ENCODE results near the gene MIB2. TPM values are rescaled to one million over a fixed set of nuclear protein-coding genes. Genes with fewer than 3 reads are reported as not detected.

Gene MIB2
- total and polyA plus RNA-seq, 2 donors (not counting 1 experiment from before 2014, with no cell fraction given): 7.1 to 74.3 TPM

DNA sequence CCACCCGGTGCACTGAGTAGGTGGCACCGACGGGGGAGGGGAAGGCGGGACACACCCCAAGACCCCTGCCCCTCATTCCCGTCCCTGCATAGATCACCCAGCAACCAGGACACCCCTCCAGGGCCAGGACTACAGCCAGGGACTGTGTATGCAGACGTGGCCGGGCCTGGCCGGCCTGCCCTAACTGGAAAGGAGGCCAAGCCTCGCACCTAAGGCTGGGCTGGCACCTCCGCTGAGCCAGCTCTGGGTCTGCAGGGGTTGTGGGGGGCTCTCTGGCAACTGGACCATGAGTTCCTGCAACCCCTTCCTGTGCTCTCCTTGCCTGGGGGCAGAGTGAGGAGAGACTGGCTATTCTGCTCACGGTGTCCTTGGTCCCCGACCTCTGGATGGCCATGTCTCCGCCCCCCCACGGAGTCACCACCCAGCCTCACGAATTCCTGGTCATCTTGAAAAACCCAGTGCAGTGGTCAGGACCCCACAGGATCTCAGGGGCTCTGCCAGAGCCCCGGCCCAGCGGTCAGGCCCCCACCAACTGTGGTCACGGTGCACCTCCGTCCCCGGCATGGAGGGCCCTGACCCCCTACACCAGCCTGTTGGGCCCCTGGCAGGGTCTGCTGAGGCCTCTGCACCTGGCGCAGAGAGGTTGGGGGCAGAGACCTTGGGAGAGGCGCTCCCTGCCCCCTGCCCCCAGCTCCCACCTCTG lies 14.3 kb upstream of the MIB2 start:
- peaks cover 11% of the 10 kb centered on the region for H3K27me3 ChIP-seq (ENCODE audit: control insufficient read depth, insufficient read depth, low read length)
- TF ChIP-seq, protein P1, sequence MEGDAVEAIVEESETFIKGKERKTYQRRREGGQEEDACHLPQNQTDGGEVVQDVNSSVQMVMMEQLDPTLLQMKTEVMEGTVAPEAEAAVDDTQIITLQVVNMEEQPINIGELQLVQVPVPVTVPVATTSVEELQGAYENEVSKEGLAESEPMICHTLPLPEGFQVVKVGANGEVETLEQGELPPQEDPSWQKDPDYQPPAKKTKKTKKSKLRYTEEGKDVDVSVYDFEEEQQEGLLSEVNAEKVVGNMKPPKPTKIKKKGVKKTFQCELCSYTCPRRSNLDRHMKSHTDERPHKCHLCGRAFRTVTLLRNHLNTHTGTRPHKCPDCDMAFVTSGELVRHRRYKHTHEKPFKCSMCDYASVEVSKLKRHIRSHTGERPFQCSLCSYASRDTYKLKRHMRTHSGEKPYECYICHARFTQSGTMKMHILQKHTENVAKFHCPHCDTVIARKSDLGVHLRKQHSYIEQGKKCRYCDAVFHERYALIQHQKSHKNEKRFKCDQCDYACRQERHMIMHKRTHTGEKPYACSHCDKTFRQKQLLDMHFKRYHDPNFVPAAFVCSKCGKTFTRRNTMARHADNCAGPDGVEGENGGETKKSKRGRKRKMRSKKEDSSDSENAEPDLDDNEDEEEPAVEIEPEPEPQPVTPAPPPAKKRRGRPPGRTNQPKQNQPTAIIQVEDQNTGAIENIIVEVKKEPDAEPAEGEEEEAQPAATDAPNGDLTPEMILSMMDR (conservative IDR thresholded peaks at IDR 0.05 in 1 of 2, IDR thresholded peaks at IDR 0.05 in 1 of 2; ENCODE audit: low read depth in 1 of 2, low read length in 2 of 2): no peak
- TF ChIP-seq EZH2 (IDR thresholded peaks at IDR 0.05; ENCODE audit: low read length, missing control alignments): no peak
- H3K9me3 ChIP-seq (ENCODE audit: control insufficient read depth, insufficient read depth, low read depth, low read length): no peaks in the 10 kb centered on the region
- no peak overlapping the region for H2AFZ ChIP-seq (ENCODE audit: low read length)
- H4K20me1 ChIP-seq (ENCODE audit: control insufficient read depth, extremely low read depth, insufficient read depth, low read length): no peaks in the 10 kb centered on the region
- H3K27ac ChIP-seq (ENCODE audit: insufficient read depth, low read length): no peak overlapping the region
- DNase-seq (ENCODE audit: low read depth in 2 of 2): no peak
- H3K4me1 ChIP-seq (ENCODE audit: control insufficient read depth, extremely low read depth, insufficient read depth, low read length): peaks cover 2% of the 10 kb centered on the region
- no peak overlapping the region for H3K9ac ChIP-seq (ENCODE audit: insufficient read depth, low read length)
- H3K4me3 ChIP-seq (replicated peaks in 1 of 4; ENCODE audit: control extremely low read depth in 1 of 4, insufficient read depth in 1 of 4, low read depth in 3 of 4, low read length in 4 of 4): no peak overlapping the region
- no peak overlapping the region for H3K4me2 ChIP-seq (ENCODE audit: extremely low read depth, insufficient read depth, low read length)
- H3K36me3 ChIP-seq (ENCODE audit: control insufficient read depth, insufficient read depth, low read length): no peaks in the 10 kb centered on the region
- no peaks in the 10 kb centered on the region for H3K79me2 ChIP-seq (ENCODE audit: control insufficient read depth, insufficient read depth, low read length)

DNA sequence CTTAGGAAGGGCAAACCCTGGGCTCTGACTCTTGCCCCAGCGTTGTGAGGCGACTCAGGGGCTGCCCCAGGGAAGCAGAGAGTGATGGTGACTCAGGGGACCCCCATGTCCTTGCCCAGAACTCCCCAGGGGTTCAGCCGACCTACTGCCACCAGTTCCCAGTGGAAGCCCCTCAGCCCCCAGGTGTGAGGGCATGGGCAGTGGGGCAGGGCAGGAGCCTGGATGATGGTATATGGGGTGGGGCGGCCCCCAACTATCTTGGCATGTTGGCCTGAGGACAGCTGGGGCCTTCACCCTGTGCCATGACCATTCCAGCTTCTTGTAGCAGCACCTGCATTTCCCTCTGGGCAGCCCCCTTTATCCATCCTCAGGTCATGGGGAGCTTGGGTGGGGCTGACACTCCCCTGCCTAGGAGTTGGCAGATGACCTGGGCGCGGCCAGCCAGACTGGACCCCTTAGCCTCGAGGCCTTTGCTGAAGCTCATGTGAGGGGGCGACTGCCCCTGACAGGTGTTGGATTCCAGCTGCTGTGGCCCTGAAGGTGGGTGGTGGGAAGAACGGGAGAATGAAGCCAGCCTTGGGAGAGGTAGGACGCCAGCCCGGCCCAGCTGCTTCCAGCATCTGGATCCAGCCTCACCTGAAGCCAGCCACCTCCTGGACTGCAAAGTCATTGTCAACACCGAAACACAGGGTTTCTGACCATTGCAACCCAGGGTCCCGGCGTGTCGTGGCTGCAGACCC lies 13.6 kb upstream of the MIB2 start:
- Histone ChIP-seq H3K4me1 (ENCODE audit: control insufficient read depth, extremely low read depth, insufficient read depth, low read length) (peaks cover 2% of the 10 kb centered on the region), H4K20me1 (ENCODE audit: control insufficient read depth, extremely low read depth, insufficient read depth, low read length) (no peaks in the 10 kb centered on the region), H3K27ac (ENCODE audit: insufficient read depth, low read length) (no peak overlapping the region), H2AFZ (ENCODE audit: low read length) (no peak overlapping the region), H3K4me3 (replicated peaks in 1 of 4; ENCODE audit: control extremely low read depth in 1 of 4, insufficient read depth in 1 of 4, low read depth in 3 of 4, low read length in 4 of 4) (no peak overlapping the region), H3K4me2 (ENCODE audit: extremely low read depth, insufficient read depth, low read length) (no peak overlapping the region), H3K9me3 (ENCODE audit: control insufficient read depth, insufficient read depth, low read depth, low read length) (no peaks in the 10 kb centered on the region), H3K36me3 (ENCODE audit: control insufficient read depth, insufficient read depth, low read length) (no peaks in the 10 kb centered on the region), H3K27me3 (ENCODE audit: control insufficient read depth, insufficient read depth, low read length) (peaks cover 4% of the 10 kb centered on the region), H3K79me2 (ENCODE audit: control insufficient read depth, insufficient read depth, low read length) (no peaks in the 10 kb centered on the region), H3K9ac (ENCODE audit: insufficient read depth, low read length) (no peak overlapping the region)
- no peak for TF ChIP-seq EZH2 (IDR thresholded peaks at IDR 0.05; ENCODE audit: low read length, missing control alignments)
- TF ChIP-seq, protein P1 (conservative IDR thresholded peaks at IDR 0.05 in 1 of 2, IDR thresholded peaks at IDR 0.05 in 1 of 2; ENCODE audit: low read depth in 1 of 2, low read length in 2 of 2): no peak
- DNase-seq (ENCODE audit: low read depth in 2 of 2): no peak

DNA sequence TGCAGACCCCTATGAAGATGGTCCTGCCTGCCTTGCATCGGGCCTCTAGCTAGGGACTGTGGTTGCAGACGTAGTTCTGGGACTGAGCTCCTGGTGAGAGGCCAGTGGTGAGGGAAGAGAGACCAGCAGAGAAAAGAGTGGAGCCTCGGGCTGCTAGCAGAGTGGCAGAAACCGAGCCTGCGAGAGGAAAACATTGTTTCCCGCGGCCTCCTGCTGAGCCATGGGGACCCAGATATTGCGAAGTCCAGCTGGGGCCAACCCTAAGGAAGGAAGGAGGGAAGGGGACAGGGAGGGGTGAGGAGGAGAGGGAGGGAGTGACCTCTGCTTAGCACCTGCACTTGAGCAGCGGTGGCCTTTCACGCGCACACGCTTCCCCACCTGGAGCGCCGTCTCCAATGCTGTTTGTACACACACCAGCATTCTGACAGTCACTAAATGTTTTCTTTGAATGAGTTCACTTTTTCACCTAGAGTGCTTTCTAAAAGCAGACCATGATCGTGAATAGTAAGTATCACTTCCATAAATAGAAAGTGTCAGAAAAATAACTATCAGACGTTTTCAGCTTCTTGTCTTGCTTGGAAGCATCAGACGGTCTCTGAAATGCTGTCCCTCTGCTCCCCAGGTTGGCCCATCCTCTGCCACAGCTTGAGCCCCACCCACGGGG lies 12.9 kb upstream of the MIB2 start:
- no peaks in the 10 kb centered on the region for H3K36me3 ChIP-seq (ENCODE audit: control insufficient read depth, insufficient read depth, low read length)
- no peak overlapping the region for H3K4me3 ChIP-seq (replicated peaks in 1 of 4; ENCODE audit: control extremely low read depth in 1 of 4, insufficient read depth in 1 of 4, low read depth in 3 of 4, low read length in 4 of 4)
- H3K4me1 ChIP-seq (ENCODE audit: control insufficient read depth, extremely low read depth, insufficient read depth, low read length): peaks cover 1% of the 10 kb centered on the region
- no peak overlapping the region for H3K9ac ChIP-seq (ENCODE audit: insufficient read depth, low read length)
- H3K27me3 ChIP-seq (ENCODE audit: control insufficient read depth, insufficient read depth, low read length): peaks cover 4% of the 10 kb centered on the region
- no peak for DNase-seq (ENCODE audit: low read depth in 2 of 2)
- H2AFZ ChIP-seq (ENCODE audit: low read length): no peak overlapping the region
- no peak overlapping the region for H3K4me2 ChIP-seq (ENCODE audit: extremely low read depth, insufficient read depth, low read length)
- H3K27ac ChIP-seq (ENCODE audit: insufficient read depth, low read length): no peak overlapping the region
- no peak for TF ChIP-seq EZH2 (IDR thresholded peaks at IDR 0.05; ENCODE audit: low read length, missing control alignments)
- TF ChIP-seq, protein P1 (conservative IDR thresholded peaks at IDR 0.05 in 1 of 2, IDR thresholded peaks at IDR 0.05 in 1 of 2; ENCODE audit: low read depth in 1 of 2, low read length in 2 of 2): no peak
- H3K79me2 ChIP-seq (ENCODE audit: control insufficient read depth, insufficient read depth, low read length): no peaks in the 10 kb centered on the region
- no peaks in the 10 kb centered on the region for H4K20me1 ChIP-seq (ENCODE audit: control insufficient read depth, extremely low read depth, insufficient read depth, low read length)
- H3K9me3 ChIP-seq (ENCODE audit: control insufficient read depth, insufficient read depth, low read depth, low read length): no peaks in the 10 kb centered on the region
